HEK293 (cell line): ENCODE results near the gene IFRD2.

ENCODE experiments used
- CTCF ChIA-PET: fragments of 350-600 bp; formaldehyde crosslinking; extraction: SDS; loops from one replicate; lab custom pipeline; 2021; ENCODE audit warnings: antibody characterized with exemption; lab: Yijun Ruan, JAX
- POLR2A ChIA-PET: fragments of 300-600 bp; formaldehyde crosslinking; extraction: SDS; loops from one replicate; lab custom pipeline; 2020; ENCODE audit warnings: antibody characterized with exemption, inconsistent platforms; lab: Yijun Ruan, JAX
- H3K27ac ChIP-seq: fragments of 200-500 bp; sonication (Bioruptor generic); 2 replicates; pipeline ENCODE4 v1.5.1; 2014; ENCODE audit warnings: low read depth, low read length, control low read depth, inconsistent platforms; ENCODE audit errors: extremely low read depth
- H3K36me3 ChIP-seq, 2 experiments: fragments of 200-500 bp in 1 of 2; sonication (Bioruptor generic) in 1 of 2; 1 replicate in 1 of 2; 2 replicates in 1 of 2; pipeline ENCODE4 v1.5.1; 2014 to 2017; ENCODE audit warnings: inconsistent platforms in 2 of 2, low read length in 2 of 2; ENCODE audit not compliant: control insufficient read depth in 2 of 2, insufficient read depth in 1 of 2
- H3K4me1 ChIP-seq: fragments of 200-500 bp; sonication (Bioruptor generic); 2 replicates; pipeline ENCODE4 v1.5.1; 2014; ENCODE audit warnings: mild to moderate bottlenecking, low read length, inconsistent platforms; ENCODE audit not compliant: control insufficient read depth, insufficient read depth
- H3K4me3 ChIP-seq: 2 replicates; pipeline ENCODE4 v1.5.1; 2011; ENCODE audit warnings: low read depth, mild to moderate bottlenecking, control low read depth, low read length, moderate library complexity
- H3K9me3 ChIP-seq: fragments of 200-500 bp; sonication (Bioruptor generic); 2 replicates; pipeline ENCODE4 v1.5.1; 2014; ENCODE audit warnings: low read depth, low read length, inconsistent platforms; ENCODE audit not compliant: control insufficient read depth, insufficient read depth
- HOXC10 ChIP-seq: sonication (generic); formaldehyde crosslinking; IDR thresholded peaks from 2 replicates; pipeline ENCODE4 v1.8.1; 2023; ENCODE audit warnings: mild to moderate bottlenecking, missing genetic modification reagents
- KLF1 ChIP-seq: fragments of 450-650 bp; formaldehyde crosslinking; IDR thresholded peaks from 2 replicates; pipeline ENCODE4 v1.5.1; 2016; ENCODE audit warnings: missing biosample characterization, missing genetic modification characterization
- KLF17 ChIP-seq: fragments of 450-650 bp; formaldehyde crosslinking; IDR thresholded peaks from 2 replicates; pipeline ENCODE4 v1.5.1; 2016; ENCODE audit warnings: missing biosample characterization, missing genetic modification characterization
- SCRT2 ChIP-seq: fragments of 450-650 bp; formaldehyde crosslinking; IDR thresholded peaks from 2 replicates; pipeline ENCODE4 v1.5.1; 2016; ENCODE audit warnings: missing biosample characterization, missing genetic modification characterization
- ZNF248 ChIP-seq: fragments of 450-650 bp; formaldehyde crosslinking; IDR thresholded peaks from 2 replicates; pipeline ENCODE4 v1.5.1; 2017; ENCODE audit warnings: missing biosample characterization, missing genetic modification characterization
- ZNF311 ChIP-seq: fragments of 450-650 bp; formaldehyde crosslinking; IDR thresholded peaks from 2 replicates; pipeline ENCODE4 v1.5.1; 2017; ENCODE audit warnings: missing biosample characterization, missing genetic modification characterization, borderline replicate concordance
- ZNF600 ChIP-seq: fragments of 450-650 bp; formaldehyde crosslinking; IDR thresholded peaks from 2 replicates; pipeline ENCODE4 v1.5.1; 2016; ENCODE audit warnings: missing biosample characterization, missing genetic modification characterization
- ZNF654 ChIP-seq: fragments of 450-650 bp; formaldehyde crosslinking; IDR thresholded peaks from 2 replicates; pipeline ENCODE4 v1.5.1; 2016; ENCODE audit warnings: low read depth, missing biosample characterization, missing genetic modification characterization
- ZNF707 ChIP-seq: fragments of 450-650 bp; formaldehyde crosslinking; IDR thresholded peaks from 2 replicates; pipeline ENCODE4 v1.5.1; 2016; ENCODE audit warnings: missing biosample characterization, missing genetic modification characterization
- TF ChIP-seq, protein P1 (sequence below): fragments of 450-650 bp; formaldehyde crosslinking; IDR thresholded peaks from 2 replicates; pipeline ENCODE4 v1.5.1; 2016; ENCODE audit warnings: missing biosample characterization, missing genetic modification characterization
- TF ChIP-seq, protein P2 (sequence below): fragments of 450-650 bp; formaldehyde crosslinking; IDR thresholded peaks from 2 replicates; pipeline ENCODE4 v1.5.1; 2016; ENCODE audit warnings: missing biosample characterization, missing genetic modification characterization
- TF ChIP-seq, protein P3 (sequence below): fragments of 450-650 bp; formaldehyde crosslinking; IDR thresholded peaks from 2 replicates; pipeline ENCODE4 v1.5.1; 2016; ENCODE audit warnings: missing biosample characterization, missing genetic modification characterization, low read depth
- TF ChIP-seq, protein P4 (sequence below): fragments of 450-650 bp; formaldehyde crosslinking; IDR thresholded peaks from 2 replicates; pipeline ENCODE4 v1.5.1; 2017; ENCODE audit warnings: missing biosample characterization, mild to moderate bottlenecking, missing genetic modification characterization, moderate library complexity
- TF ChIP-seq, protein P5 (sequence below): fragments of 450-650 bp; formaldehyde crosslinking; IDR thresholded peaks from 2 replicates; pipeline ENCODE4 v1.5.1; 2017; ENCODE audit warnings: missing biosample characterization, missing genetic modification characterization
- TF ChIP-seq, protein P6 (sequence below): fragments of 450-650 bp; formaldehyde crosslinking; IDR thresholded peaks from 2 replicates; pipeline ENCODE4 v1.5.1; 2016; ENCODE audit warnings: missing biosample characterization, missing genetic modification characterization
- TF ChIP-seq, protein P7 (sequence below): fragments of 450-650 bp; formaldehyde crosslinking; IDR thresholded peaks from 2 replicates; pipeline ENCODE4 v1.5.1; 2016; ENCODE audit warnings: missing biosample characterization, missing genetic modification characterization

The IFRD2 gene

DNA sequence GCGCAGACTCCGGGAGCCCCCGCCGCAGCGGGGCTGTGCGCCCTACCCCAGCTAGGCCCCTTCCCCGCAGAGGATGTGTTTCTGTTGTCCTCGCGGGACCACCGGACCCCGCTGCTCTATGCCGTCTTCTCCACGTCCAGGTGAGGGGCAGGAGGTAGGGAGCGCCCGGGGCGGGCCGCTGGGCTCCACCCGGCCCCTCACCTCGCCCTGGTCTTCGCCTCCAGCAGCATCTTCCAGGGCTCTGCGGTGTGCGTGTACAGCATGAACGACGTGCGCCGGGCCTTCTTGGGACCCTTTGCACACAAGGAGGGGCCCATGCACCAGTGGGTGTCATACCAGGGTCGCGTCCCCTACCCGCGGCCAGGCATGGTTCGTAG, 18.6 kb downstream of the IFRD2 start:
- no peak overlapping the region for H3K27ac ChIP-seq
- no peaks in the 10 kb centered on the region for H3K9me3 ChIP-seq
- H3K4me1 ChIP-seq, result no peaks in the 10 kb centered on the region
- H3K4me3 ChIP-seq, result no peak overlapping the region
- CTCF ChIA-PET, result interaction anchor here (1.4 kb wide), 1 partner anchor 11 kb away, joined by 4 read pairs; no protein-coding TSS in a partner anchor
- POLR2A ChIA-PET, result no interaction called here
- no peaks in the 10 kb centered on the region for H3K36me3 ChIP-seq
- TF ChIP-seq ZNF707 (no peak), SCRT2 (tag by site-specific recombination) (0 out of 2 replicates have a peak, but pooled peaks have one; percentile 2)
- TF ChIP-seq, all 188 proteins: peak for 1

DNA sequence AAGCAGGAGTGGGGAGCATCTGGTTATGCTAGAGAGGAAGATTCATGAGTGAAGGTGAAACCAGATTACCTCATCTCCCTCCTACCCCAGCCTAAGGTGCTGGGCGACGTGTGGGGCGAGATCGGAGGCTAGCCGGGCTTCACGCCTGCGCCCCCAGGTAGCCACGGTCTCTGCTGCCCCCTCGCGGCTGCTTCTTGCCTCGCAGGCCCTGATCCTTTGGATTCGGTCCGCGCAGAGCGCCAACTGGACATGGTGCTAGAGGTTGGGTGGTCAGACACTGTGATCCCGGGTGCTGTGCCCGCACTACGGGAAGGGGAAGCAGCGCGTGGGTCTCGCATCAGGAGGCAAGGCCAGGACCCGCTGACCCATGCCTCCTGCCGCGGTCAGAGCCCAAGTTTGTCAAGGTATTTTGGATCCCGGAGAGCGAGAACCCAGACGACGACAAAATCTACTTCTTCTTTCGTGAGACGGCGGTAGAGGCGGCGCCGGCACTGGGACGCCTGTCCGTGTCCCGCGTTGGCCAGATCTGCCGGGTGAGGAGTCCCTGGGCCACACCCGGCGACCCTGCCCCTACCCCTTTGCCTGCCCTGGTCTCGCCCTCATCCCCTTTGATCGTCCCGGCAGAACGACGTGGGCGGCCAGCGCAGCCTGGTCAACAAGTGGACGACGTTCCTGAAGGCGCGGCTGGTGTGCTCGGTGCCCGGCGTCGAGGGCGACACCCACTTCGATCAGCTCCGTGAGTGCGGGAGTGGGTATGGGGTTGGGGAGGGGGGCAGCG, 19.1 kb downstream of the IFRD2 start:
- POLR2A ChIA-PET, result no interaction called here
- Histone ChIP-seq H3K36me3 (no peaks in the 10 kb centered on the region), H3K9me3 (no peaks in the 10 kb centered on the region), H3K4me1 (no peaks in the 10 kb centered on the region), H3K27ac (no peak overlapping the region), H3K4me3 (no peak overlapping the region)
- CTCF ChIA-PET, result interaction anchor here (0.6 to 3.8 kb wide), 8 partner anchors 10 to 136 kb away, joined by 3 to 38 read pairs (median 8); no protein-coding TSS in a partner anchor
- TF ChIP-seq KLF17 (tag by site-specific recombination) (peak; percentile 61), ZNF654 (peak; percentile 82), ZNF600 (tag by site-specific recombination) (peak; percentile 41; the same call in 1 of the 2 replicates), ZNF311 (tag by site-specific recombination) (no peak), KLF1 (tag by site-specific recombination) (peak; percentile 10; the same call in 1 of the 2 replicates), HOXC10 (CRISPR knock-in tag) (no peak), ZNF248 (tag by site-specific recombination) (no peak)
- TF ChIP-seq, protein P1, sequence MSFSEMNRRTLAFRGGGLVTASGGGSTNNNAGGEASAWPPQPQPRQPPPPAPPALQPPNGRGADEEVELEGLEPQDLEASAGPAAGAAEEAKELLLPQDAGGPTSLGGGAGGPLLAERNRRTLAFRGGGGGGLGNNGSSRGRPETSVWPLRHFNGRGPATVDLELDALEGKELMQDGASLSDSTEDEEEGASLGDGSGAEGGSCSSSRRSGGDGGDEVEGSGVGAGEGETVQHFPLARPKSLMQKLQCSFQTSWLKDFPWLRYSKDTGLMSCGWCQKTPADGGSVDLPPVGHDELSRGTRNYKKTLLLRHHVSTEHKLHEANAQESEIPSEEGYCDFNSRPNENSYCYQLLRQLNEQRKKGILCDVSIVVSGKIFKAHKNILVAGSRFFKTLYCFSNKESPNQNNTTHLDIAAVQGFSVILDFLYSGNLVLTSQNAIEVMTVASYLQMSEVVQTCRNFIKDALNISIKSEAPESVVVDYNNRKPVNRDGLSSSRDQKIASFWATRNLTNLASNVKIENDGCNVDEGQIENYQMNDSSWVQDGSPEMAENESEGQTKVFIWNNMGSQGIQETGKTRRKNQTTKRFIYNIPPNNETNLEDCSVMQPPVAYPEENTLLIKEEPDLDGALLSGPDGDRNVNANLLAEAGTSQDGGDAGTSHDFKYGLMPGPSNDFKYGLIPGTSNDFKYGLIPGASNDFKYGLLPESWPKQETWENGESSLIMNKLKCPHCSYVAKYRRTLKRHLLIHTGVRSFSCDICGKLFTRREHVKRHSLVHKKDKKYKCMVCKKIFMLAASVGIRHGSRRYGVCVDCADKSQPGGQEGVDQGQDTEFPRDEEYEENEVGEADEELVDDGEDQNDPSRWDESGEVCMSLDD (tag by site-specific recombination), result 0 out of 2 replicates have a peak, but pooled peaks have one; percentile 37
- TF ChIP-seq, protein P2, sequence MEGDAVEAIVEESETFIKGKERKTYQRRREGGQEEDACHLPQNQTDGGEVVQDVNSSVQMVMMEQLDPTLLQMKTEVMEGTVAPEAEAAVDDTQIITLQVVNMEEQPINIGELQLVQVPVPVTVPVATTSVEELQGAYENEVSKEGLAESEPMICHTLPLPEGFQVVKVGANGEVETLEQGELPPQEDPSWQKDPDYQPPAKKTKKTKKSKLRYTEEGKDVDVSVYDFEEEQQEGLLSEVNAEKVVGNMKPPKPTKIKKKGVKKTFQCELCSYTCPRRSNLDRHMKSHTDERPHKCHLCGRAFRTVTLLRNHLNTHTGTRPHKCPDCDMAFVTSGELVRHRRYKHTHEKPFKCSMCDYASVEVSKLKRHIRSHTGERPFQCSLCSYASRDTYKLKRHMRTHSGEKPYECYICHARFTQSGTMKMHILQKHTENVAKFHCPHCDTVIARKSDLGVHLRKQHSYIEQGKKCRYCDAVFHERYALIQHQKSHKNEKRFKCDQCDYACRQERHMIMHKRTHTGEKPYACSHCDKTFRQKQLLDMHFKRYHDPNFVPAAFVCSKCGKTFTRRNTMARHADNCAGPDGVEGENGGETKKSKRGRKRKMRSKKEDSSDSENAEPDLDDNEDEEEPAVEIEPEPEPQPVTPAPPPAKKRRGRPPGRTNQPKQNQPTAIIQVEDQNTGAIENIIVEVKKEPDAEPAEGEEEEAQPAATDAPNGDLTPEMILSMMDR (tag by site-specific recombination), result peak; percentile 94
- TF ChIP-seq, protein P3, sequence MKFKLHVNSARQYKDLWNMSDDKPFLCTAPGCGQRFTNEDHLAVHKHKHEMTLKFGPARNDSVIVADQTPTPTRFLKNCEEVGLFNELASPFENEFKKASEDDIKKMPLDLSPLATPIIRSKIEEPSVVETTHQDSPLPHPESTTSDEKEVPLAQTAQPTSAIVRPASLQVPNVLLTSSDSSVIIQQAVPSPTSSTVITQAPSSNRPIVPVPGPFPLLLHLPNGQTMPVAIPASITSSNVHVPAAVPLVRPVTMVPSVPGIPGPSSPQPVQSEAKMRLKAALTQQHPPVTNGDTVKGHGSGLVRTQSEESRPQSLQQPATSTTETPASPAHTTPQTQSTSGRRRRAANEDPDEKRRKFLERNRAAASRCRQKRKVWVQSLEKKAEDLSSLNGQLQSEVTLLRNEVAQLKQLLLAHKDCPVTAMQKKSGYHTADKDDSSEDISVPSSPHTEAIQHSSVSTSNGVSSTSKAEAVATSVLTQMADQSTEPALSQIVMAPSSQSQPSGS (tag by site-specific recombination), result peak; percentile 74
- TF ChIP-seq, protein P4, sequence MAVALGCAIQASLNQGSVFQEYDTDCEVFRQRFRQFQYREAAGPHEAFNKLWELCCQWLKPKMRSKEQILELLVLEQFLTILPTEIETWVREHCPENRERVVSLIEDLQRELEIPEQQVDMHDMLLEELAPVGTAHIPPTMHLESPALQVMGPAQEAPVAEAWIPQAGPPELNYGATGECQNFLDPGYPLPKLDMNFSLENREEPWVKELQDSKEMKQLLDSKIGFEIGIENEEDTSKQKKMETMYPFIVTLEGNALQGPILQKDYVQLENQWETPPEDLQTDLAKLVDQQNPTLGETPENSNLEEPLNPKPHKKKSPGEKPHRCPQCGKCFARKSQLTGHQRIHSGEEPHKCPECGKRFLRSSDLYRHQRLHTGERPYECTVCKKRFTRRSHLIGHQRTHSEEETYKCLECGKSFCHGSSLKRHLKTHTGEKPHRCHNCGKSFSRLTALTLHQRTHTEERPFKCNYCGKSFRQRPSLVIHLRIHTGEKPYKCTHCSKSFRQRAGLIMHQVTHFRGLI (tag by site-specific recombination), result peak; percentile 55
- TF ChIP-seq, protein P5, sequence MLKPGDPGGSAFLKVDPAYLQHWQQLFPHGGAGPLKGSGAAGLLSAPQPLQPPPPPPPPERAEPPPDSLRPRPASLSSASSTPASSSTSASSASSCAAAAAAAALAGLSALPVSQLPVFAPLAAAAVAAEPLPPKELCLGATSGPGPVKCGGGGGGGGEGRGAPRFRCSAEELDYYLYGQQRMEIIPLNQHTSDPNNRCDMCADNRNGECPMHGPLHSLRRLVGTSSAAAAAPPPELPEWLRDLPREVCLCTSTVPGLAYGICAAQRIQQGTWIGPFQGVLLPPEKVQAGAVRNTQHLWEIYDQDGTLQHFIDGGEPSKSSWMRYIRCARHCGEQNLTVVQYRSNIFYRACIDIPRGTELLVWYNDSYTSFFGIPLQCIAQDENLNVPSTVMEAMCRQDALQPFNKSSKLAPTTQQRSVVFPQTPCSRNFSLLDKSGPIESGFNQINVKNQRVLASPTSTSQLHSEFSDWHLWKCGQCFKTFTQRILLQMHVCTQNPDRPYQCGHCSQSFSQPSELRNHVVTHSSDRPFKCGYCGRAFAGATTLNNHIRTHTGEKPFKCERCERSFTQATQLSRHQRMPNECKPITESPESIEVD (tag by site-specific recombination), result no peak
- TF ChIP-seq, protein P6, sequence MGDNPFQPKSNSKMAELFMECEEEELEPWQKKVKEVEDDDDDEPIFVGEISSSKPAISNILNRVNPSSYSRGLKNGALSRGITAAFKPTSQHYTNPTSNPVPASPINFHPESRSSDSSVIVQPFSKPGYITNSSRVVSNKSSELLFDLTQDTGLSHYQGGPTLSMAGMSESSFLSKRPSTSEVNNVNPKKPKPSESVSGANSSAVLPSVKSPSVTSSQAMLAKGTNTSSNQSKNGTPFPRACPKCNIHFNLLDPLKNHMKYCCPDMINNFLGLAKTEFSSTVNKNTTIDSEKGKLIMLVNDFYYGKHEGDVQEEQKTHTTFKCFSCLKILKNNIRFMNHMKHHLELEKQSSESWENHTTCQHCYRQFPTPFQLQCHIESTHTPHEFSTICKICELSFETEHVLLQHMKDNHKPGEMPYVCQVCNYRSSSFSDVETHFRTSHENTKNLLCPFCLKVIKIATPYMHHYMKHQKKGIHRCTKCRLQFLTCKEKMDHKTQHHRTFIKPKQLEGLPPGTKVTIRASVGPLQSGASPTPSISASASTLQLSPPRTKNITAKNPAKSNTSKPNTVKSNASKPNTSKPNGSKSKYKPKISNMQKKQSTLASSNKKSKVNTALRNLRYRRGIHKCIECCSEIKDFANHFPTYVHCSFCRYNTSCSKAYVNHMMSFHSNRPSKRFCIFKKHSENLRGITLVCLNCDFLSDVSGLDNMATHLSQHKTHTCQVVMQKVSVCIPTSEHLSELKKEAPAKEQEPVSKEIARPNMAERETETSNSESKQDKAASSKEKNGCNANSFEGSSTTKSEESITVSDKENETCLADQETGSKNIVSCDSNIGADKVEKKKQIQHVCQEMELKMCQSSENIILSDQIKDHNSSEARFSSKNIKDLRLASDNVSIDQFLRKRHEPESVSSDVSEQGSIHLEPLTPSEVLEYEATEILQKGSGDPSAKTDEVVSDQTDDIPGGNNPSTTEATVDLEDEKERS (tag by site-specific recombination), result no peak
- TF ChIP-seq, protein P7, sequence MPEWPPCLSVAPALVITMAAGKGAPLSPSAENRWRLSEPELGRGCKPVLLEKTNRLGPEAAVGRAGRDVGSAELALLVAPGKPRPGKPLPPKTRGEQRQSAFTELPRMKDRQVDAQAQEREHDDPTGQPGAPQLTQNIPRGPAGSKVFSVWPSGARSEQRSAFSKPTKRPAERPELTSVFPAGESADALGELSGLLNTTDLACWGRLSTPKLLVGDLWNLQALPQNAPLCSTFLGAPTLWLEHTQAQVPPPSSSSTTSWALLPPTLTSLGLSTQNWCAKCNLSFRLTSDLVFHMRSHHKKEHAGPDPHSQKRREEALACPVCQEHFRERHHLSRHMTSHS (tag by site-specific recombination), result no peak
